Forelimb muscle (tissue), 1 donor: ENCODE data around the gene LPO. TPM values are rescaled to one million over a fixed set of nuclear protein-coding genes. Genes with fewer than 3 reads are reported as not detected.
A peak's percentile ranks its signal among the peaks of the same experiment; 100 is the strongest.

Source experiments
- DNase-seq: peaks from one replicate; pipeline ENCODE4 v3.0.0-alpha.2; 2013; ENCODE audit warnings: low read depth
- polyA plus RNA-seq: library from polyadenylated mRNA; unstranded; fragments of 120-200 nt; gene quantifications from one replicate; pipeline ENCODE4 v1.2.1, GENCODE V29; 2013; ENCODE audit not compliant: insufficient read length

The LPO gene
- polyA plus RNA-seq = 0.19 TPM

DNA sequence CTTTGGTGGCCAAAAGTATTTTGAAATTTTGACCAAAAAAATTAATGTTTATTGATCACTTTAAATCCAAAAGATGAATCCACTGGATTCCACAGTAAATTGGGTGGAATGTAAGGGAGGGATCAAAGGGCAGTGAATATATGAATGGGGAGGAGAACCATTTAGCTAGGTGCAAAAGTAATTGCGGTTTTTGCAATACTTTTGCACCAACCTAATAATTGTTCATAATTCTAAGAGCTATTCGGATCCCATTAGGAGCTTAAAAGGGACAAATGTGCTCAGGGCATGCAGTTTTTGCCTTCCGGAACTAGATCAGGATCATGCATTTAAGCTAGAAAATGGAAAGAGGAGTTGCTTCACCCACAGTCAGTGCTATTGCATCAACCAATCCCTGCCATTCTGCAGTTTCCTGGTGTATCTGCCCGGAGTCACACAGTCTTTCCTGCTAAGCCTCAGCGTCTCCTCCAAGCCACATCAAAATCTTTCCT lies at the start of gene LPO:
TSS of gene LPO (plus strand) at position 438 of the 488 bp plus-strand sequence. CDS start 4,396 bp downstream, outside the sequence.
- no peak for DNase-seq

- no peak for DNase-seq
Observed at GRCh38 chr17:58189436-58190146, 48.8 kb upstream of the LPO start.

DNA sequence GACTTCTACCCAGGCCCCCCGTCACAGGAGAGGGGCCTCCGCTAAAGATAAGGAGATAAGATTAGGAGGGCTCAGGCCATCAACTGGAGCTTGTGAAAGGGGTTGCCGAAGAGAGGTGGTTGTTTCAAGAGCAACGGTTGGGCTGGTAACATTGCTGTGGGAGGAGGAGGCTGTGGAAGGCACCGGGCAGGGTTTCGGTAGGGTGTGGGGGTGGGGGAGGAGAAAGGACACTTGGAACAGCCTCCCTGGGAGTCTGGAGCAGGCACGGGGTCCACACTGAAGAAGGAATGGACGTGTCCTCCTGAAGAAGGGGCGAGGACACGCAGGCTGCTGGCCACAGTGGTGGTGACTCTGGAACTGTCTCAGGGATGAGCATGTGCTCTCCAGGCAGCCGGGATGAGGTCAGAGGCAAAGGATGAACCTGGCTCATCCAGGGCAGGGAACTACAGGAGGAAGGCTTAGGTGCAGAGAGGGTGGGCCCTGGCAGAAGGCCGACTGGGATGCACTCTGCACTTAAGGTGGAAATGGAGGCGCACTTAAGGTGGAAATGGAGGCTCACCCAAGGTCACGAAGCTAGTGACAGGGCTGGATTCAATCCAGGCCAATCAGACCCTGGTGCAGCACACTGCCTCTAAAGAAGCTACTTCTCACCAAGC lies 47.0 kb upstream of the LPO start:
- no peak for DNase-seq

GRCh38 chr17:58192612-58193011 lies 45.8 kb upstream of the LPO start, which contains the start of gene EPX:
EPX (plus strand) TSS chr17:58192726; CDS start chr17:58192847, 121 bp downstream.
- DNase-seq = no peak

DNA sequence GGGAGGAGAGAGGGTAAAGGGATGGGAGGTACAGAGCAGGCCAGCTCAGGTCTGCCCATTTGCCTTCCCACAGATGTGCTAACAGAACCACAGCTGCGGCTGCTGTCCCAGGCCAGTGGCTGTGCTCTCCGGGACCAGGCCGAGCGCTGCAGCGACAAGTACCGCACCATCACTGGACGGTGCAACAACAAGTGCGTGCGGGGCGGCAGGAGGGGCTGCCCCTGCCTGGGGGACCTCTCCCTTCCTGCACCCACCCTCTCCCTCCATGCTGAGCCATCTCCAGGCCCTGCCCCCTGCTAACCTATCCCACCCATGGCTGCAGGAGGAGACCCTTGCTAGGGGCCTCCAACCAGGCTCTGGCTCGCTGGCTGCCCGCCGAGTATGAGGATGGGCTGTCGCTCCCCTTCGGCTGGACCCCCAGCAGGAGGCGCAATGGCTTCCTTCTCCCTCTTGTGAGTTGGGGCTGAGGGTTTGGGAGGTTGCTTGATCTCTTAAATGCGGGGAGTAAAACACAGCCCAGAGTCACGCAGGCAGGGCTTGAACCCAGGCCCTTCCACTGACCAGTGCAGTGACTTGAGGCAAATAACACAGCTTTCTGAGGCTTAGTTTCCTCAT lies 44.6 kb upstream of the LPO start:
- no peak for DNase-seq

DNA sequence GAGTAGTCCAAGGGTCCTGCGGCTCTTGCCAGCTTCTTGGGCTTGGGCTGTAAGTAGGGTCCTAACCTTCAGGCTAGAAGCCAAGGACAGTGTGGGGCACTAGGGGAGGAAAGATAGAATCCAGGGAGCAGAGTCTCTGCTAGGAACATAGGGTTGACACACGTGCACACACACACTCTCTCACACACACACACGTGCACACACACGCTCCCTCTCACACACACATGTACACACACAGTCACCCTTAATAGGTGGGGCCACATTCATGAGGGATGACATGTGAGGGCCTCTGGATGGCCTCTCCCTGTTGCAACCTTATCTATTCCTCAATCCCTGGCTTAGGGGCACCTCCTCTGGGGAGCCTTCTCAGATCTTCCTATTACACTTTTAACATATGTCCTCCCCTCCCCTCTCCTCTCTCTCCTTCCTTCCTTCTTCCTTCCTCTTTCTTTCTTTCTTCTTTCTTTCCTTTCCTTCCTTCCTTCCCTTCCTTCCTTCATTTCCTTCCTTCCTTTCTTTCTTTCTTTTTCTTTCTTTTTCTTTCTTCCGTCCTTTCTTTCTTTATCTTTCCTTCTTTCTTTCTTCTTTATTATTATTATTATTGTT lies 42.8 kb upstream of the LPO start:
- no peak for DNase-seq

DNA sequence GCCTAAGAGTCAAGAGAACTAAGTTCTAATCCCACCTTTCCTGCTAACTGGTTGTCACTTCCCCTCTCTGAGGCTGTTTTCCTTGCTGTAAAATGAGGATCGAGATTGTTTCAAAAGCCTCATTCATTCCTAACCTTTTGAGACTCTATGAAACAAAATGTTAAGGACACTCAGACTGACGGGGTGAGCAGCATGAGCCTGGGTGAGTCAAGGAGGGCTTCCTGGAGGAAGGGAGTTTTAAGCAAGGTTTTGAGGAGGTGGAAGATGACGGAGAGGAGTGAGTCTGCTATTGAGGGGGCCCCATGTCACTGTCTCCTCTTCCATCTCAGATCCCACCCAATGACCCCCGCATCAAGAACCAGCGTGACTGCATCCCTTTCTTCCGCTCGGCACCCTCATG lies 41.8 kb upstream of the LPO start:
- no peak for DNase-seq

DNA sequence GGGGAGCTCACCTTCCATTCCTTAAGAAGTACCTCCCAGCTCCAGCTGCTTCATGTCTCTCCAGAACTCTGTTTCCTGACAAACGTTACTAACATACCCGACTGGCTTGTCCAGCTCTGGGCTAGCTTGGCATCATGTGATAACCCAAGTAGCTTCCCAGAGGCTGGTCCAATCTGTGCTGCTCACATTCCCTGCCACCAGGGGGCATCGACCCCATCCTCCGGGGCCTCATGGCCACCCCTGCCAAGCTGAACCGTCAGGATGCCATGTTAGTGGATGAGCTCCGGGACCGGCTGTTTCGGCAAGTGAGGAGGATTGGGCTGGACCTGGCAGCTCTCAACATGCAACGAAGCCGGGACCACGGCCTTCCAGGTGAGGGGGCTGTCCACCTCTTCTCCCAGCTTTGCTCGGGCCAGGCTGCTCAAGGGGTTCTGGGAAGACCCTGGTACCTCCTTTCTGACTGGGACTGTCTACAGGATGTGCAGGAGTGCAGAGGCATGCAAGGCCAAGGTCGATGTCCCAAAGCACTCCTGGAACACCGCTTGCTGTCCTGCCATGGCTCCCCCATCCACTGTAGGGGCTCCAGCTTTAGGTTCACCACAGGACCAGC lies 38.3 kb upstream of the LPO start:
- DNase-seq = no peak

GRCh38 chr17:58202859-58203258 lies 35.5 kb upstream of the LPO start:
- DNase-seq = no peak

GRCh38 chr17:58204796-58205195 lies 33.6 kb upstream of the LPO start:
- no peak for DNase-seq

GRCh38 chr17:58205936-58206335 lies 32.4 kb upstream of the LPO start:
- no peak for DNase-seq

GRCh38 chr17:58207451-58207850 lies 30.9 kb upstream of the LPO start:
- DNase-seq = no peak

- DNase-seq = no peak
Observed at GRCh38 chr17:58208344-58208743, 30.0 kb upstream of the LPO start.

- DNase-seq = no peak
Observed at GRCh38 chr17:58210922-58211321, 27.5 kb upstream of the LPO start.

DNA sequence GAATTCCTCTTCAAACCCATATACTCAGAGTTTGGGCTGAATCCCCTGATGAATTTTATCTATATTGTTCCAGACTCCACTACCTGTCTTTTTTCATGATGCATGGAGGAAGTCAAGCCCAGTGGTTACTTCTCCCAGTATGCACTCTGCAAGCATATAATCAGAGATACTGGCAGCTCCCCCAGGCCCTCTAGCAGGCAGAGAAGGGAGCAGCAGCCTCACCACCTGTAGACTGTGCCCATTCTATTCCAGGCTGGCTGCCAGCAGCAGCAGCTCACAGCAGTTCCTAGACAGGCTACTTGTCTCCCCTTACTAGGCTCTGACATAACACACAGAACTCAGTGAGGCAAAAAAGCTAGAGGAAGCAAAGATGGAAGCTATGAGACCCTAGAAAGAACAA lies 22.7 kb upstream of the LPO start:
- no peak for DNase-seq

GRCh38 chr17:58217766-58218165 lies 20.6 kb upstream of the LPO start:
- DNase-seq = no peak

DNA sequence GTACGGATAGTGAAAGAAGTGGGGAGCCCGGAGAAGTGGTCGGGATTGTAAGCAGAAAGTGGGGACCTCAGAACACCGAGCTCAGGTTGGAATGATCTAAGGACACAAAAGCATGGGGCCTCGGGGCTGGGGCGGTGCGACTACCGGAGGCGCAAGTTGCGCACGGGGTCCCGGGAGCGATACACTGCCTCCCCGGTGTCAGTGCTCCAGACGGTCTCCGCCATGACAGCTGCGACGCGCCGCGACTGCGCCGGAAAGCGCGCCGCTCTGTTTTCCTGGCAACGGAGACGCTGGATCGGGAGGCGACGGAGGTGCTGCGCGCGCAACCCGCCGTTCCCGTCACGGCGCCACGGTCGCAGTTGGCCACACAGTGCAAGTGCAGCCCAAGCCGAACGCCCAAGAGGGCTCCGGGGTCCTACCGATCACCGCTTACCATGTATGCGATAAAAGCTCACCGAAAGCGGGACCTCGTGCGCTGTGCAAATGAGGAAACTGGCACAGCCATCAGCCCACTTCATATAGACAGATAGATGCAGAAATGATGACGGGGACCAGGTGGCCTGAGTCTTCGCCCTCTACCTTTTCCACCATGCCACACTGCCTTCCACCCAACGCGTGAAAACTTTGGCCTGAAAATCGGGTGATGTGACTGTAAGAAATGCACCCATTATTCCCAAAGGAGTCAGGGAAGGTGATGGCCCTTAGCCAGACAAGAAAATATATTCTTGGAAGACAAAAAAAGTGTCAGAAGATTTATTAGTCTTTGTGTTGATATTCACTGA lies 19.2 kb upstream of the LPO start, which contains the start of gene MKS1:
TSS of gene MKS1 (minus strand) at position 249 of the 782 bp plus-strand sequence. CDS start at position 224, 25 bp downstream.
- DNase-seq = peak; percentile 76

- no peak for DNase-seq
Observed at GRCh38 chr17:58219789-58220183, 18.6 kb upstream of the LPO start.

DNA sequence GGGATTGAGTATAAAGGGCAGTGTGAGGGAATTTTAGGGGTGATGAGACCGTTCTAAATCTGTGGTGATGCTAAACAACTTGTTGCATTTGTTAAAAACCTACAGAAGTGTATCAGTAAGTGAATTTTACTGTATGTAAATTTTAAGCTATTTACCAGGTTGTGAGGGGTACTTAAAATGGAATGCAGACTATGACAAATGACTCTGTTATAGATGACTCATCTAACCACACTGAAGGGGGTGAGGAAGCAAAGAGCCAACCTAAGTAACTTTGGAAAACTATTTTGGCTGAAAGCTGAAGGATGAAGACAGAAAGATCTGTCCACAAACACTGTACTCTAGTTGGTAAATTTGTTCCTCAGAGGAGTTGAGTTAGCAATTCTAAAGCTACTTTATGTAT lies 14.1 kb upstream of the LPO start:
- DNase-seq = no peak

DNA sequence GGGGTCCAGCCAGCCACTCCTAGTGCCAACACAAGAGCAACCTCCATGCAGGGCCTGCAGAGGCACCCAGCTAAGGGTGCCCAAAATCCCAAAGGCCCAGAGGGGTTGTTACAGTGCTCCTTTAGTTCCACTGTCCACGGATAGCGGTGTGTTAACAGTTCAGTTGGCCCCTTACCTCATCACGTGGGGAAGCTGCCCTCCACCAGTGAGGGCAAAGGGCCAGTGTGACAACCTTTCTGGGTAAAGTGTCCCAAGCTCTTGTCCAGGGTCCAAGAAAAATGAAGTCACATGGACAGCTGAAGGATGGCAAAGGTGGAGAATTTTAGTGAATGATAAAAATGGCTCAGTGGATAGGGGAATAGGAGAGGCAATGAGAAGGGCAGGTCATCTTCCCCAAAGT lies 10.7 kb upstream of the LPO start:
- DNase-seq = no peak

DNA sequence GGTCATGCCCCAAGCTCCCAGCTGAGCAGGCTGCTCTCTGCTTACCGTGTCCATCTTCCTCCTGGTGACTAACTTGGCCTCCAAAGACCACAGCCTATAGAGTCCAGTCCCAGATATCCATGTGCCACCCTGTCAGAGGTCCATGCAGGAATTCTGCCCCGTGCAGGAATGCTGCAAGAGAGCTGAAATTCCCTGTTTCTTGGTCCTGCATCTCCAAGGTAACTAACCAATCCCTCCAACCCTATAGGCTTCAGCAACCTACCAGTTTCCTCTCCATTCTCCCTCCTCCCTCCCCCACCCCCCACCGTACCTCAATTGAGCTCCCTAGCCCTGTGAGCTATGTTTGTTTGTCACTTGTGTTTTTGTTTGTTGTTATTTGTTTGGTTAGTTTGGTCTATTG lies 9.7 kb upstream of the LPO start:
- no peak for DNase-seq
